HepG2 (cell line): ENCODE measurements around the gene ERCC2. TPM values are rescaled to one million over a fixed set of nuclear protein-coding genes. Genes with fewer than 3 reads are reported as not detected.

Source experiments
- ATAC-seq: fragments of 200-7000 bp; cut with Tn5 transposase; 3 replicates; pipeline ENCODE4 v1.9.1; 2020; ENCODE audit warnings: mild to moderate bottlenecking, moderate library complexity
- BruUV-seq: library from RNA; stranded (reverse); fragments of 400-500 nt; replicated peaks from 2 replicates; lab custom pipeline; 2021; lab: Mats Ljungman, UMichigan
- CTCF ChIA-PET: fragments of 300-600 bp; formaldehyde crosslinking; extraction: SDS; loops from one replicate; lab custom pipeline; 2021; ENCODE audit warnings: low total read pairs, inconsistent platforms, low intra/inter-chr PET ratio; lab: Yijun Ruan, JAX
- POLR2A ChIA-PET: fragments of 350-600 bp; sonication (Branson Sonifier 250); formaldehyde crosslinking; loops from one replicate; lab custom pipeline; 2020; ENCODE audit warnings: antibody characterized with exemption, inconsistent platforms; lab: Yijun Ruan, JAX
- DNase-seq: peaks from one replicate; pipeline ENCODE4 v3.0.0-alpha.2; 2015; ENCODE audit warnings: low spot score
- FAIRE-seq: peaks from 3 replicates; lab custom pipeline; 2011; peaks lifted over from hg19 to GRCh38; lab: Jason Lieb, UNC
- H2AFZ ChIP-seq: one replicate; pipeline ENCODE4 v1.6.1; 2011; ENCODE audit warnings: low read length, inconsistent platforms
- H3K27ac ChIP-seq: fragments of 300-600 bp; 3 replicates; pipeline ENCODE4 v1.8.0; 2011; ENCODE audit warnings: mixed run types, mild to moderate bottlenecking, mixed read lengths, low read length, inconsistent platforms; ENCODE audit not compliant: insufficient read depth; ENCODE audit errors: extremely low read length
- H3K27me3 ChIP-seq, 2 experiments: fragments of 200-600 bp in 1 of 2; 2 replicates in 1 of 2; 3 replicates in 1 of 2; pipeline versions ENCODE4 v1.6.0 to v1.8.0; 2011; ENCODE audit warnings: low read length in 2 of 2, mild to moderate bottlenecking in 2 of 2, moderate library complexity in 2 of 2, inconsistent platforms in 1 of 2; ENCODE audit not compliant: insufficient read depth in 2 of 2, control insufficient read depth in 1 of 2
- H3K36me3 ChIP-seq, 2 experiments: fragments of 200-600 bp in 1 of 2; replicated peaks in 1 of 2; 2 replicates in 1 of 2; 3 replicates in 1 of 2; pipeline versions ENCODE4 v1.5.1 to v1.8.0; 2011; ENCODE audit warnings: low read length in 2 of 2, inconsistent platforms in 1 of 2; ENCODE audit not compliant: insufficient read depth in 2 of 2, control insufficient read depth in 1 of 2
- H3K4me1 ChIP-seq: 2 replicates; pipeline ENCODE4 v1.5.1; 2012; ENCODE audit warnings: low read length, inconsistent platforms; ENCODE audit not compliant: insufficient read depth
- H3K4me2 ChIP-seq: 2 replicates; pipeline ENCODE4 v1.6.0; 2011; ENCODE audit warnings: low read depth, low read length, inconsistent platforms
- H3K4me3 ChIP-seq, 3 experiments: fragments of 200-600 bp in 1 of 3; sonication (generic), shearing (Covaris generic) in 1 of 3; replicated peaks in 1 of 3; 2 replicates each; pipeline ENCODE4 v1.5.1; 2011 to 2016; ENCODE audit warnings: low read length in 3 of 3, inconsistent platforms in 2 of 3, low read depth in 2 of 3, mild to moderate bottlenecking in 2 of 3, control low read depth in 1 of 3, mixed read lengths in 1 of 3; ENCODE audit not compliant: insufficient read depth in 1 of 3
- H3K79me2 ChIP-seq: one replicate; pipeline ENCODE4 v1.6.1; 2011; ENCODE audit warnings: low read length, inconsistent platforms; ENCODE audit not compliant: insufficient read depth
- H3K9ac ChIP-seq: 2 replicates; pipeline ENCODE4 v1.6.0; 2011; ENCODE audit warnings: mild to moderate bottlenecking, low read depth, low read length, inconsistent platforms; ENCODE audit not compliant: insufficient read depth
- H3K9me3 ChIP-seq: 2 replicates; pipeline ENCODE4 v1.5.1; 2012; ENCODE audit warnings: mild to moderate bottlenecking, low read length
- H4K20me1 ChIP-seq: 2 replicates; pipeline ENCODE4 v1.6.0; 2011; ENCODE audit warnings: inconsistent platforms, mild to moderate bottlenecking, low read length, moderate library complexity; ENCODE audit not compliant: insufficient read depth
- AKAP8 ChIP-seq: sonication (generic); formaldehyde crosslinking; IDR thresholded peaks from 2 replicates; pipeline ENCODE4 v1.5.1; 2020; ENCODE audit warnings: mild to moderate bottlenecking, missing genetic modification reagents
- CHD4 ChIP-seq: fragments of 200-600 bp; sonication (generic); IDR thresholded peaks from 2 replicates; pipeline ENCODE4 v1.7.0; 2017; ENCODE audit warnings: mild to moderate bottlenecking, low read length, borderline replicate concordance
- GATAD2A ChIP-seq: IDR thresholded peaks from 2 replicates; pipeline ENCODE4 v1.6.1; 2016
- KLF15 ChIP-seq: sonication (generic); formaldehyde crosslinking; IDR thresholded peaks from 2 replicates; pipeline ENCODE4 v1.8.1; 2023; ENCODE audit warnings: borderline replicate concordance, mild to moderate bottlenecking, inconsistent platforms, missing genetic modification reagents, mixed read lengths
- MAZ ChIP-seq, 2 experiments: sonication (generic) in 1 of 2; formaldehyde crosslinking in 1 of 2; IDR thresholded peaks; 2 replicates each; pipeline versions ENCODE4 v1.5.0 to v1.6.1; 2012 to 2020; ENCODE audit warnings: low read depth in 2 of 2, mild to moderate bottlenecking in 2 of 2, borderline replicate concordance in 1 of 2, improper control_type of control experiment in 1 of 2, low read length in 1 of 2, missing genetic modification reagents in 1 of 2, moderate library complexity in 1 of 2
- MEIS1 ChIP-seq: sonication (generic); formaldehyde crosslinking; IDR thresholded peaks from 2 replicates; pipeline ENCODE4 v1.9.0; 2021; ENCODE audit warnings: mild to moderate bottlenecking, missing genetic modification reagents, moderate library complexity, borderline replicate concordance
- NKX3-1 ChIP-seq: sonication (generic); formaldehyde crosslinking; IDR thresholded peaks from 2 replicates; pipeline ENCODE4 v1.5.0; 2020; ENCODE audit warnings: missing genetic modification reagents
- NONO ChIP-seq, 2 experiments: fragments of 450-650 bp in 1 of 2; sonication (generic) in 1 of 2; formaldehyde crosslinking in 1 of 2; IDR thresholded peaks in 1 of 2; conservative IDR thresholded peaks in 1 of 2; 2 replicates each; pipeline versions ENCODE4 v1.6.1 to v1.8.0; 2017 to 2022; ENCODE audit warnings: mild to moderate bottlenecking in 1 of 2, missing genetic modification reagents in 1 of 2, moderate library complexity in 1 of 2
- NPAS2 ChIP-seq: sonication (generic); formaldehyde crosslinking; IDR thresholded peaks from 2 replicates; pipeline ENCODE4 v1.8.0; 2022; ENCODE audit warnings: mild to moderate bottlenecking, missing genetic modification reagents, borderline replicate concordance
- POLR2A ChIP-seq, 2 experiments: IDR thresholded peaks; 2 replicates each; pipeline ENCODE4 v1.6.1; 2011; ENCODE audit warnings: low read depth in 2 of 2, low read length in 2 of 2, mild to moderate bottlenecking in 1 of 2, moderate library complexity in 1 of 2; ENCODE audit not compliant: insufficient read depth in 1 of 2
- SP4 ChIP-seq: sonication (generic); formaldehyde crosslinking; IDR thresholded peaks from 2 replicates; pipeline ENCODE4 v1.8.1; 2023; ENCODE audit warnings: mild to moderate bottlenecking, missing genetic modification reagents
- ZBTB3 ChIP-seq: sonication (generic); formaldehyde crosslinking; IDR thresholded peaks from 2 replicates; pipeline ENCODE4 v1.4.0; 2020; ENCODE audit warnings: low read depth, mild to moderate bottlenecking, moderate library complexity, missing genetic modification reagents, borderline replicate concordance
- ZNF629 ChIP-seq: sonication (generic); formaldehyde crosslinking; conservative IDR thresholded peaks from 2 replicates; pipeline ENCODE4 v1.5.0; 2020; ENCODE audit warnings: missing genetic modification reagents
- ZSCAN21 ChIP-seq: sonication (generic); formaldehyde crosslinking; IDR thresholded peaks from 2 replicates; pipeline ENCODE4 v1.8.0; 2022; ENCODE audit warnings: mild to moderate bottlenecking, missing genetic modification reagents, moderate library complexity, borderline replicate concordance
- ZSCAN22 ChIP-seq: sonication (generic); formaldehyde crosslinking; IDR thresholded peaks from 2 replicates; pipeline ENCODE4 v1.4.0; 2020; ENCODE audit warnings: mild to moderate bottlenecking, missing genetic modification reagents
- WGBS: methylation state at CpG from one replicate; pipeline ENCODE4 v1.1.6; 2017; ENCODE audit warnings: low lambda C conversion rate; 5-methylcytosine and 5-hydroxymethylcytosine counted together
- in situ Hi-C: cut with HindIII; loops from 2 replicates; pipeline ENCODE4 v1.10.0; 2017; ENCODE audit warnings: low pct_unique_long_range_greater_than_20kb; ENCODE audit not compliant: extremely low pct_ligation_motif_present
- intact Hi-C: fragments of 100-400 bp; cut with micrococcal nuclease; formaldehyde crosslinking; loops from one replicate; pipeline ENCODE4 v1.10.0; 2022; ENCODE audit not compliant: unreplicated experiment
- polyA plus RNA-seq, 8 experiments: library from polyadenylated mRNA; depleted of rRNA in 3 of 8; stranded (reverse) in 7 of 8; unstranded in 1 of 8; fragments of >200 nt; fragmentation: Illumina TruSeq in 4 of 8; extraction: Trizol in 4 of 8; gene quantifications; 2 replicates each; pipeline versions ENCODE4 v1.2.1 to v1.2.3, GENCODE V29; 2011 to 2016; ENCODE audit warnings: low read depth in 4 of 8, missing spikeins in 1 of 8, mixed read lengths in 1 of 8; ENCODE audit not compliant: insufficient read depth in 1 of 8
- total RNA-seq, 5 experiments: library from RNA; depleted of rRNA; stranded (reverse); fragments of >200 nt; fragmentation: Illumina TruSeq; extraction: Trizol; gene quantifications; 2 replicates each; pipeline ENCODE4 v1.2.3, GENCODE V29; 2016; ENCODE audit warnings: low read depth in 1 of 5

ERCC2 gene
- total and polyA plus RNA-seq, 2 of the 13 experiments (the other 11 are each of a cell fraction or from before 2014, with no cell fraction given) = 25.4 to 49.2 TPM

DNA sequence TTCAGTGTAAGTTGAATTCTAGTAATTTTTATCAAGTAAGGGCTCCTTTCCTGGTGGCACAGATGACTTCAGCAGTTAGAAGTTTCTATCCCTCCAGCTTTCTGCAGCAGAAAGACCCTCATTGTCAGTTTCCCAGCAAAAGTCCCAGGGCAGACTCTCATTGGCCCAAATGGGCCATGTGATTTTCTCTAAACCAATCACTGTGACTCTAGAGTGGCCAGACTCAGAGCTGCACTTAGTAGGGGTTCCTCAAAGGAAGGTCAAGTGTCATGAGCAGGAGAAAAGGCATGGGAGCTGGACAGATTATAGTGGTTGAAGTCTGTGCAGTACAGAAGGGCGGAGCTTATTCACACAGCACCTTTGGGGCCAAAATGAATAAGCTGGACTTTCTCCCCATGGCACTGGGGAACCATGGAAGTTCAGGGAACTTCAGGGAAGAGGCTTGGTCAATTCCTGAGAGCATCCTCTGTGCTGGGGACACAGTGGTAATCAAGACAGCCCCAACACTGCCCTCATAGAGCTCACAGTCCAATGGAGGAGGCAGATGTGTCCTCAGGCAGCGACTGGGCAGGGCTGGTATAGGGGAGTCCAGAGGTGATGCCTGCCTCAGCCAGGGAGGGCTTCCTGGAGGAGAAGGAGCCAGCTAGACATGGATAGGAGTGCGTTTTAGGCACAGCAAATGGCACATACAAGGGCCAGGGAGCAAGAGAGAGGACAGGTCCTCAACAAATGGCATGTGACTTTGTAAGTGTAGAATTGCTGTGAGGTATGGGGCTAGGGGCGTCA lies 66.0 kb downstream of the ERCC2 start (continued):
- TF ChIP-seq SP4 (0 out of 2 replicates have a peak, but pooled peaks have one; percentile 29), MEIS1 (CRISPR knock-in tag) (no peak), NPAS2 (CRISPR knock-in tag) (no peak), ZSCAN21 (CRISPR knock-in tag) (0 out of 2 replicates have a peak, but pooled peaks have one; percentile 50), AKAP8 (CRISPR knock-in tag) (0 out of 2 replicates have a peak, but pooled peaks have one; percentile 17), ZBTB3 (CRISPR knock-in tag) (no peak), GATAD2A (CRISPR knock-in tag) (no peak), ZSCAN22 (peak; percentile 94), POLR2A (IDR thresholded peaks at IDR 0.05; ENCODE audit: insufficient read depth in 1 of 2, low read depth in 2 of 2, low read length in 2 of 2) (peak in 1 of 2 experiments; percentile 36; a peak in 1 of 4 replicates), KLF15 (CRISPR knock-in tag) (no peak)
- TF ChIP-seq, all 625 proteins: peak for 11

DNA sequence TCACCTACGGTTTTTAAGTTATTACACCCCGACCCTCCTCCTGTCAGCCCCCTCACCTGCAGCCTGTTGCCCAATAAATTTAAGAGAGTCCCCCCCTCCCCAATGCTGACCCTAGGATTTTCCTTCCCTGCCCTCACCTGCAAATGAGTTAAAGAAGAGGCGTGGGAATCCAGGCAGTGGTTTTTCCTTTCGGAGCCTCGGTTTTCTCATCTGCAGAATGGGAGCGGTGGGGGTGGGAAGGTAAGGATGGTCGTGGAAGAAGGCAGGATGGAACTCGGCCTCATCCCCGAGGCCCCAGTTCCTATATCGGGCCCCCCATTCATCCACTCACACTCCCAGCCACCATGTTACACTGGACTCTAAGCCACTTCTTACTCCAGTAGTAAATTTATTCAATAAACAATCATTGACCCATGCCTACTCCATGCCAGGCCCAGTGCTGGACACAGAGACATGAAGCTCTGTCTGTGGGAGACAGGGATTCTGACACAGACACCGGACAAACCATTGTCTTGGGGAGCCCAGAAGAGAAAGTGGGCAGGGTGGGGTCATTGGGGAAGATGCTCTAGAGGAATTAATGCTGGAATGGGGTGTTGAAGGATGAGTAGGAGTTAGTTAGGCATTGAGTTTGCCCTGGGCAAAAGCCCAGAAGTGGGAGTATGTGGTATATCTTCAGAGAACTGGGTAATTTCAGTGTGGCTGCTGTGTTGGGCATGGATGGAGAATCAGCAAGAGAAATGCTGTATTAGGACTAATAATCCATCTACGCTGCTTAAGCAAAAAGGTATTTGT lies 66.9 kb downstream of the ERCC2 start:
- in situ Hi-C loops = no loop called here
- BruUV-seq = no TSS peak
- POLR2A ChIA-PET = interaction anchor here (0.6 kb wide), 1 partner anchor 14 kb away, joined by 4 read pairs; no protein-coding TSS in a partner anchor

More for the DNA sequence above, 66.9 kb downstream of the ERCC2 start:
- Histone ChIP-seq H3K79me2 (no peaks in the 10 kb centered on the region), H3K4me2 (no peak overlapping the region), H4K20me1 (no peaks in the 10 kb centered on the region), H2AFZ (no peak overlapping the region), H3K9ac (no peak overlapping the region), H3K4me3 (no peak overlapping the region), H3K36me3 (peaks cover 1 to 9% of the 10 kb centered on the region in 2 experiments; a peak in 3 of 5 replicates), H3K27ac (no peak overlapping the region), H3K27me3 (no peaks in the 10 kb centered on the region), H3K9me3 (no peaks in the 10 kb centered on the region), H3K4me1 (peaks cover 21% of the 10 kb centered on the region)
- TF ChIP-seq NONO (IDR thresholded peaks at IDR 0.05) (no peak), NONO (CRISPR knock-in tag; conservative IDR thresholded peaks at IDR 0.05) (0 out of 2 replicates have a peak, but pooled peaks have one; percentile 5), CHD4 (peak; percentile 51; the same call in 1 of the 2 replicates), MAZ (IDR thresholded peaks at IDR 0.05; ENCODE audit: borderline replicate concordance, low read depth, low read length) (no peak), MAZ (CRISPR knock-in tag; IDR thresholded peaks at IDR 0.05; ENCODE audit: low read depth) (no peak), ZNF629 (CRISPR knock-in tag) (peak; percentile 72), NKX3-1 (CRISPR knock-in tag) (no peak)
- 96% methylated on average over 12 of the region's 12 CpGs for WGBS
- FAIRE-seq (no peak), DNase-seq (no peak), ATAC-seq (no peak)
- intact Hi-C loops = no loop called here
- CTCF ChIA-PET = no interaction called here
